ENCODE measurements around the gene MALSU1. TPM values are rescaled to one million over a fixed set of nuclear protein-coding genes. Genes with fewer than 3 reads are reported as not detected.
A peak's percentile ranks its signal among the peaks of the same experiment; 100 is the strongest.

Gene MALSU1
- total and polyA plus RNA-seq, 2 of the 13 experiments (the other 11 are each of a cell fraction or from before 2014, with no cell fraction given), result 72.0 to 141 TPM

GRCh38 chr7:23358152-23358674 is 59.1 kb downstream of the MALSU1 start (continued):
- TF ChIP-seq TEAD2 (CRISPR knock-in tag; IDR thresholded peaks at IDR 0.05) (no peak), ZNF775 (CRISPR knock-in tag; IDR thresholded peaks at IDR 0.05; ENCODE audit: borderline replicate concordance) (no peak), ZNF597 (CRISPR knock-in tag; IDR thresholded peaks at IDR 0.05) (no peak), ZNF530 (CRISPR knock-in tag; IDR thresholded peaks at IDR 0.05; ENCODE audit: low read depth) (no peak), HIVEP1 (CRISPR knock-in tag; IDR thresholded peaks at IDR 0.05) (no peak), KDM2A (CRISPR knock-in tag; IDR thresholded peaks at IDR 0.05; ENCODE audit: borderline replicate concordance, low read depth) (no peak), SOX5 (CRISPR knock-in tag; IDR thresholded peaks at IDR 0.05; ENCODE audit: borderline replicate concordance) (peak; percentile 54; the same call in 1 of the 2 replicates), BORCS8-MEF2B (CRISPR knock-in tag; IDR thresholded peaks at IDR 0.05) (0 out of 2 replicates have a peak, but pooled peaks have one; percentile 25), ZNF577 (CRISPR knock-in tag; IDR thresholded peaks at IDR 0.05; ENCODE audit: borderline replicate concordance, low read depth) (no peak), SAP130 (CRISPR knock-in tag; IDR thresholded peaks at IDR 0.05; ENCODE audit: low read depth) (peak; percentile 34; the same call in 1 of the 2 replicates), ZBTB4 (CRISPR knock-in tag; IDR thresholded peaks at IDR 0.05; ENCODE audit: borderline replicate concordance) (no peak), SALL1 (CRISPR knock-in tag; IDR thresholded peaks at IDR 0.05) (peak; percentile 84), ZNF652 (CRISPR knock-in tag; IDR thresholded peaks at IDR 0.05; ENCODE audit: borderline replicate concordance, low read depth) (peak; percentile 92), SOX6 (IDR thresholded peaks at IDR 0.05) (no peak), SOX6 (CRISPR knock-in tag; IDR thresholded peaks at IDR 0.05) (peak; percentile 77; the same call in 1 of the 2 replicates), ZMAT5 (CRISPR knock-in tag; IDR thresholded peaks at IDR 0.05; ENCODE audit: borderline replicate concordance, low read depth) (no peak), ZNF724P (CRISPR knock-in tag; IDR thresholded peaks at IDR 0.05; ENCODE audit: borderline replicate concordance) (no peak), PHF20 (CRISPR knock-in tag; IDR thresholded peaks at IDR 0.05) (no peak), BRF2 (CRISPR knock-in tag; IDR thresholded peaks at IDR 0.05) (no peak), PLRG1 (conservative IDR thresholded peaks at IDR 0.05) (no peak), FUBP1 (CRISPR knock-in tag; IDR thresholded peaks at IDR 0.05; ENCODE audit: borderline replicate concordance) (no peak), YY1 (IDR thresholded peaks at IDR 0.05; ENCODE audit: insufficient read depth, insufficient replicate concordance, low read depth, low read length) (no peak), ZSCAN9 (CRISPR knock-in tag; IDR thresholded peaks at IDR 0.05; ENCODE audit: borderline replicate concordance) (0 out of 2 replicates have a peak, but pooled peaks have one; percentile 17), PHF21A (CRISPR knock-in tag; IDR thresholded peaks at IDR 0.05) (0 out of 2 replicates have a peak, but pooled peaks have one; percentile 16)
